ENCODE results near the gene ESRRA. TPM values are rescaled to one million over a fixed set of nuclear protein-coding genes. Genes with fewer than 3 reads are reported as not detected.

Gene ESRRA
- polyA plus RNA-seq, 1 donor from 2014 or later: 29.0 TPM

GRCh38 chr11:64358907-64359711 lies 53.8 kb downstream of the ESRRA start, which contains the start of gene RPS6KA4 (continued):
- TF ChIP-seq REST (IDR thresholded peaks at IDR 0.05; ENCODE audit: borderline replicate concordance): no peak

- H3K27ac ChIP-seq (ENCODE audit: low read length): no peak overlapping the region
- H3K4me2 ChIP-seq (ENCODE audit: low read length): peak overlapping the region; percentile 76
- TF ChIP-seq RAD21 (conservative IDR thresholded peaks at IDR 0.05) (no peak), SMC3 (conservative IDR thresholded peaks at IDR 0.05; ENCODE audit: poor library complexity) (no peak), REST (IDR thresholded peaks at IDR 0.05; ENCODE audit: borderline replicate concordance) (no peak), TAF1 (IDR thresholded peaks at IDR 0.05; ENCODE audit: low read depth) (no peak), POLR2AphosphoS5 (IDR thresholded peaks at IDR 0.05) (no peak), EZH2 (IDR thresholded peaks at IDR 0.05; ENCODE audit: borderline replicate concordance, insufficient read depth, low read length, poor library complexity, severe bottlenecking) (no peak), MXI1 (conservative IDR thresholded peaks at IDR 0.05; ENCODE audit: poor library complexity, severe bottlenecking) (no peak), CTCF (IDR thresholded peaks at IDR 0.05; ENCODE audit: poor library complexity, severe bottlenecking) (no peak)
- peak overlapping the region; percentile 56 for H2AFZ ChIP-seq (ENCODE audit: low read depth, low read length)
- peak overlapping the region; percentile 71 for H3K9ac ChIP-seq (ENCODE audit: low read length)
- H3K27me3 ChIP-seq (ENCODE audit: insufficient read depth, low read depth, low read length): no peaks in the 10 kb centered on the region
- no peaks in the 10 kb centered on the region for H4K20me1 ChIP-seq (ENCODE audit: insufficient read depth)
- no peaks in the 10 kb centered on the region for H3F3A ChIP-seq (ENCODE audit: insufficient read depth, low read length, poor library complexity, severe bottlenecking)
- peak overlapping the region; percentile 75 for H3K4me3 ChIP-seq (ENCODE audit: low read length)
- no peaks in the 10 kb centered on the region for H3K36me3 ChIP-seq (ENCODE audit: insufficient read depth, low read length)
- no peaks in the 10 kb centered on the region for H3K9me3 ChIP-seq (ENCODE audit: low read length)
- no peaks in the 10 kb centered on the region for H3K79me2 ChIP-seq (replicated peaks; ENCODE audit: insufficient read depth, low read length)
- H3K9me2 ChIP-seq (ENCODE audit: insufficient read depth, low read length): no peaks in the 10 kb centered on the region
Measured at GRCh38 chr11:64359712-64360445, 54.6 kb downstream of the ESRRA start.
